Putamen (tissue), 1 donor: ENCODE data around the gene CCBE1.

Experiments
- DNase-seq: peaks from one replicate; pipeline ENCODE4 v3.0.0-alpha.2; 2016; ENCODE audit warnings: low spot score

Gene CCBE1

GRCh38 chr18:59492756-59493421 is 204.3 kb downstream of the CCBE1 start:
- DNase-seq: no peak

- DNase-seq: no peak
Observed at GRCh38 chr18:59488899-59489298, 208.3 kb downstream of the CCBE1 start.

- DNase-seq: no peak
Observed at GRCh38 chr18:59485382-59485781, 211.8 kb downstream of the CCBE1 start.

GRCh38 chr18:59484561-59485328 is 212.5 kb downstream of the CCBE1 start:
- DNase-seq: no peak

- DNase-seq: no peak
Observed at GRCh38 chr18:59484131-59484530, 213.1 kb downstream of the CCBE1 start.

- no peak for DNase-seq
Observed at GRCh38 chr18:59481436-59481835, 215.8 kb downstream of the CCBE1 start.

- DNase-seq: no peak
Observed at GRCh38 chr18:59479776-59480175, 217.4 kb downstream of the CCBE1 start.

- DNase-seq: no peak
Observed at GRCh38 chr18:59478591-59478990, 218.6 kb downstream of the CCBE1 start.

- no peak for DNase-seq
Observed at GRCh38 chr18:59477849-59478248, 219.4 kb downstream of the CCBE1 start.

GRCh38 chr18:59470561-59471121 is 226.6 kb downstream of the CCBE1 start:
- DNase-seq: no peak

- DNase-seq: no peak
Observed at GRCh38 chr18:59469463-59470180, 227.6 kb downstream of the CCBE1 start.

- no peak for DNase-seq
Observed at GRCh38 chr18:59468821-59469220, 228.4 kb downstream of the CCBE1 start.

- DNase-seq: no peak
Observed at GRCh38 chr18:59467497-59467896, 229.7 kb downstream of the CCBE1 start.

- no peak for DNase-seq
Observed at GRCh38 chr18:59466980-59467379, 230.2 kb downstream of the CCBE1 start.

GRCh38 chr18:59464486-59464885 is 232.7 kb downstream of the CCBE1 start:
- no peak for DNase-seq

GRCh38 chr18:59461171-59461570 is 236.1 kb downstream of the CCBE1 start:
- no peak for DNase-seq

GRCh38 chr18:59460072-59460420 is 237.2 kb downstream of the CCBE1 start:
- DNase-seq: no peak

GRCh38 chr18:59459369-59460071 is 237.7 kb downstream of the CCBE1 start:
- no peak for DNase-seq

GRCh38 chr18:59458575-59458974 is 238.6 kb downstream of the CCBE1 start:
- DNase-seq: no peak

GRCh38 chr18:59456657-59457056 is 240.6 kb downstream of the CCBE1 start:
- DNase-seq: no peak

GRCh38 chr18:59455728-59456276 is 241.4 kb downstream of the CCBE1 start:
- no peak for DNase-seq
